Gastrocnemius medialis (tissue), 4 donors: ENCODE results near the gene C1QC. TPM values are rescaled to one million over a fixed set of nuclear protein-coding genes. Genes with fewer than 3 reads are reported as not detected.
A peak's percentile ranks its signal among the peaks of the same experiment; 100 is the strongest.

Source experiments
- ATAC-seq, 2 donors: fragments of 150-250 bp; one replicate each; pipeline ENCODE4 v1.9.1; 2016
- DNase-seq, 2 donors: peaks; one replicate each; pipeline ENCODE4 v3.0.0-alpha.2; 2019
- H3K27ac ChIP-seq, 4 donors: fragments of 200-600 bp; sonication (generic); 1 replicate in 1 of 4; 2 replicates in 3 of 4; pipeline ENCODE4 v1.5.1; 2016 to 2018; ENCODE audit warnings: mild to moderate bottlenecking in 2 of 4, moderate library complexity in 1 of 4
- H3K27me3 ChIP-seq, 3 donors: fragments of 200-600 bp; sonication (generic) in 2 of 3; 1 replicate in 1 of 3; 2 replicates in 2 of 3; pipeline versions ENCODE4 v1.5.1 to v1.6.0; 2016 to 2019; ENCODE audit warnings: mild to moderate bottlenecking in 1 of 3, moderate library complexity in 1 of 3
- H3K36me3 ChIP-seq, 2 donors: fragments of 200-600 bp; sonication (generic) in 1 of 2; one replicate each; pipeline ENCODE4 v1.5.1; 2017 to 2018
- H3K4me1 ChIP-seq, 2 donors: fragments of 200-600 bp; sonication (generic) in 1 of 2; one replicate each; pipeline ENCODE4 v1.5.1; 2016 to 2017; ENCODE audit warnings: mild to moderate bottlenecking in 2 of 2
- H3K4me3 ChIP-seq, 4 donors: fragments of 200-600 bp; sonication (generic) in 3 of 4; 1 replicate in 1 of 4; 2 replicates in 3 of 4; pipeline ENCODE4 v1.5.1; 2016 to 2019; ENCODE audit warnings: mild to moderate bottlenecking in 2 of 4
- H3K9me3 ChIP-seq, 3 donors: fragments of 200-600 bp; sonication (generic) in 2 of 3; 1 replicate in 1 of 3; 2 replicates in 2 of 3; pipeline ENCODE4 v1.5.1; 2016 to 2019
- POLR2A ChIP-seq, 2 donors: fragments of 450-650 bp; IDR thresholded peaks; one replicate each; pipeline ENCODE4 v1.6.1; 2017; ENCODE audit warnings: antibody characterized with exemption in 2 of 2, mild to moderate bottlenecking in 2 of 2, moderate library complexity in 2 of 2
- in situ Hi-C, 4 donors: fragments of 200-750 bp; cut with MboI; loops; one replicate each; pipeline versions ENCODE4 v1.15.0 to v1.8.0; 2017; ENCODE audit warnings: low sequenced_read_pairs in 4 of 4
- intact Hi-C: fragments of 100-400 bp; cut with DNase I; formaldehyde crosslinking; loops from one replicate; pipeline ENCODE4 v1.15.1; 2023; ENCODE audit warnings: low total_unique reads
- total RNA-seq, 4 donors: library from RNA; depleted of rRNA; stranded (reverse); fragments of >200 nt; gene quantifications; one replicate each; pipeline versions ENCODE4 v1.1.0 to v1.2.3, GENCODE V29; 2016
- TF ChIP-seq, protein P1 (sequence below), 5 experiments: fragments of 450-650 bp in 3 of 5; fragments of 200-600 bp in 2 of 5; sonication (generic) in 2 of 5; IDR thresholded peaks in 4 of 5; conservative IDR thresholded peaks in 1 of 5; 1 replicate in 4 of 5; 2 replicates in 1 of 5; pipeline ENCODE4 v1.5.1; 2016 to 2019; ENCODE audit warnings: antibody characterized with exemption in 5 of 5, mild to moderate bottlenecking in 3 of 5, moderate library complexity in 3 of 5

C1QC gene
- total RNA-seq, 4 donors from 2014 or later, result 12.9 to 66.3 (median 33.5) TPM

DNA sequence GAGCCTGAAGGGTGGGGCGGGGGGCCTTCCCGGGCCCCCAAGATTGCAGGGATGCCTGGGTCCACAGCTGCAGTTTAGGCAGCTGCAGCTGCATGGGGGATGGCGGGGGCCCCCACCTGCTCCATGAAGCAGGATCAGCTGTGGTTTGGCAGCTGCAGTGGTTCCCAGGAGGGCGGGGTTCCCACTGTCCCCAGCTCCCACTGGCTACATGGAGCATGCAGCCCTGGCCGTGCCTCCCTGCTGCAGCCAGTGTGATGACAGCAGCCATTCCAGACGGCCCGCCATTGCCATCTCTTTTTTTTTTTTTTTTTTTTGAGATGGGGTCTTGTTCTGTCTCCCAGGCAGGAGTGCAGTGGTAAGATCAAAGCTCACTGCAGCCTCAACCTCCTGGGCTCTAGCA lies 8.0 kb upstream of the C1QC start:
- ATAC-seq (no peak), DNase-seq (peak in 1 of 2 donors; percentile 16)
- Histone ChIP-seq H3K9me3 (no peaks in the 10 kb centered on the region), H3K4me1 (peaks cover 0 to 3% of the 10 kb centered on the region in 2 donors), H3K27ac (no peak overlapping the region), H3K27me3 (peaks cover 0 to 8% (median 7%) of the 10 kb centered on the region in 3 donors), H3K4me3 (no peak overlapping the region), H3K36me3 (no peaks in the 10 kb centered on the region)
- intact Hi-C loops, result no loop called here
- in situ Hi-C loops, result loop anchor here in 2 of 4 donors (25.0 kb wide), 1 partner anchor 523 kb away; no protein-coding TSS in a partner anchor
- TF ChIP-seq, protein P1, sequence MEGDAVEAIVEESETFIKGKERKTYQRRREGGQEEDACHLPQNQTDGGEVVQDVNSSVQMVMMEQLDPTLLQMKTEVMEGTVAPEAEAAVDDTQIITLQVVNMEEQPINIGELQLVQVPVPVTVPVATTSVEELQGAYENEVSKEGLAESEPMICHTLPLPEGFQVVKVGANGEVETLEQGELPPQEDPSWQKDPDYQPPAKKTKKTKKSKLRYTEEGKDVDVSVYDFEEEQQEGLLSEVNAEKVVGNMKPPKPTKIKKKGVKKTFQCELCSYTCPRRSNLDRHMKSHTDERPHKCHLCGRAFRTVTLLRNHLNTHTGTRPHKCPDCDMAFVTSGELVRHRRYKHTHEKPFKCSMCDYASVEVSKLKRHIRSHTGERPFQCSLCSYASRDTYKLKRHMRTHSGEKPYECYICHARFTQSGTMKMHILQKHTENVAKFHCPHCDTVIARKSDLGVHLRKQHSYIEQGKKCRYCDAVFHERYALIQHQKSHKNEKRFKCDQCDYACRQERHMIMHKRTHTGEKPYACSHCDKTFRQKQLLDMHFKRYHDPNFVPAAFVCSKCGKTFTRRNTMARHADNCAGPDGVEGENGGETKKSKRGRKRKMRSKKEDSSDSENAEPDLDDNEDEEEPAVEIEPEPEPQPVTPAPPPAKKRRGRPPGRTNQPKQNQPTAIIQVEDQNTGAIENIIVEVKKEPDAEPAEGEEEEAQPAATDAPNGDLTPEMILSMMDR (IDR thresholded peaks at IDR 0.05 in 4 of 5, conservative IDR thresholded peaks at IDR 0.05 in 1 of 5), result no peak
- no peak for TF ChIP-seq POLR2A (IDR thresholded peaks at IDR 0.05)

DNA sequence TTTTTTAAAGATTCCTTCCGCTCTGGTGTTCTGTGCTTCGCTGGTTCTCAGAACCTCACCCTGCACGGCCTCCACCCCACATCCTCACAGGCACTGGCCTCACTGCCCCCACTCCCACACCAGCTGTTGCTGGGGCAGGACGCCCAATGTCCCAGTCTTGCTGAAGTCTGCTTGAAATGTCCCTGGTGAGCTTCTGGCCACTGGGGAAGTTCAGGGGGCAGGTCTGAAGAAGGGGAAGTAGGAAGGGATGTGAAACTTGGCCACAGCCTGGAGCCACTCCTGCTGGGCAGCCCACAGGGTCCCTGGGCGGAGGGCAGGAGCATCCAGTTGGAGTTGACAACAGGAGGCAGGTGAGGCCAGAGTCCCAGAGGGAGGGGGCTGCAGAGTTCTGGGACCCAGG lies 7.1 kb upstream of the C1QC start, which contains the start of gene C1QA:
Gene C1QA, plus strand, starts transcription at position 276 of the 400 bp plus-strand sequence. CDS start 989 bp downstream, outside the sequence.
- Histone ChIP-seq H3K36me3 (no peaks in the 10 kb centered on the region), H3K4me3 (peak within 1 kb of the TSS in 1 of 4 donors; percentile 34), H3K27ac (no peak within 1 kb of the TSS), H3K4me1 (peaks cover 0 to 3% of the 10 kb centered on the region in 2 donors), H3K27me3 (peaks cover 0 to 8% (median 7%) of the 10 kb centered on the region in 3 donors), H3K9me3 (no peaks in the 10 kb centered on the region)
- intact Hi-C loops, result no loop called here
- in situ Hi-C loops, result loop anchor here in 2 of 4 donors (25.0 kb wide), 1 partner anchor 524 kb away; no protein-coding TSS in a partner anchor
- no peak for TF ChIP-seq POLR2A (IDR thresholded peaks at IDR 0.05)
- TF ChIP-seq, protein P1 (IDR thresholded peaks at IDR 0.05 in 4 of 5, conservative IDR thresholded peaks at IDR 0.05 in 1 of 5), result no peak
- DNase-seq, result peak; percentile 37 to 56
- ATAC-seq, result no peak

DNA sequence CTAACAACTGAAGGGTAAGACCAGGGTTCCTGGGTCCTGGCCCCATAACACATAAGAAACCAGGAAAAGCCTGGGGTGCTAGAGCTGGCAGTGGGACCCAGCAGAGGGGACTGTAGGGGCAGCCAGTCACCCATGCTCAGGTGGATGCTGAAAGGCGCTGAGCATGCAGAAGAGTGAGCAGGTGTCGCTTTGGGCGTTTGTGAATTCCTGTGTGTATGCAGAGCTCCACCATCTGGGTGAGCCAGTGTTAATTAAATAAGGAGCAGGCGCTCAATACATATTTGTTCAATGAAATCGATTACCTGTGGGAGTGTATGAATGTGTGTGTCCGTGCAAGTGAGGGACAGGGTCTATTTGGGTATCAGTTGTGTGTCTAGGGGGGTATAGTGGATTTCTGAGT lies 6.5 kb upstream of the C1QC start:
- TF ChIP-seq, protein P1 (IDR thresholded peaks at IDR 0.05 in 4 of 5, conservative IDR thresholded peaks at IDR 0.05 in 1 of 5), result no peak
- TF ChIP-seq POLR2A (IDR thresholded peaks at IDR 0.05), result no peak
- intact Hi-C loops (no loop called here), in situ Hi-C loops (loop anchor here in 2 of 4 donors (25.0 kb wide), 1 partner anchor 525 kb away; no protein-coding TSS in a partner anchor)
- Histone ChIP-seq H3K27ac (no peak overlapping the region), H3K4me3 (peak overlapping the region in 1 of 4 donors; percentile 34), H3K4me1 (peaks cover 0 to 3% of the 10 kb centered on the region in 2 donors), H3K36me3 (no peaks in the 10 kb centered on the region), H3K9me3 (no peaks in the 10 kb centered on the region), H3K27me3 (peaks cover 0 to 7% (median 6%) of the 10 kb centered on the region in 3 donors)
- ATAC-seq (no peak), DNase-seq (no peak)

GRCh38 chr1:22637907-22638445 lies 5.5 kb upstream of the C1QC start:
- Histone ChIP-seq H3K4me1 (peaks cover 0 to 3% of the 10 kb centered on the region in 2 donors), H3K9me3 (no peaks in the 10 kb centered on the region), H3K36me3 (no peaks in the 10 kb centered on the region), H3K27ac (no peak overlapping the region), H3K4me3 (peak overlapping the region in 1 of 4 donors; percentile 34), H3K27me3 (peaks cover 0 to 7% (median 3%) of the 10 kb centered on the region in 3 donors)
- in situ Hi-C loops, result loop anchor here in 2 of 4 donors (25.0 kb wide), 1 partner anchor 526 kb away; no protein-coding TSS in a partner anchor
- TF ChIP-seq, protein P1 (IDR thresholded peaks at IDR 0.05 in 4 of 5, conservative IDR thresholded peaks at IDR 0.05 in 1 of 5), result no peak
- DNase-seq (no peak), ATAC-seq (no peak)
- intact Hi-C loops, result no loop called here
